BLaER1 (cell line): ENCODE results near the gene CEP192.
"Not testable (repeated sequence)": the region's sequence is repeated elsewhere in the genome, so short reads cannot be mapped to it uniquely, and the experiment has no call there.

Experiments
- H3K27ac ChIP-seq: shearing (Covaris generic); formaldehyde crosslinking; 2 replicates; pipeline ENCODE4 v1.8.1; 2022
- H3K27me3 ChIP-seq: shearing (Covaris generic); formaldehyde crosslinking; 2 replicates; pipeline ENCODE4 v1.8.1; 2022
- H3K36me3 ChIP-seq: shearing (Covaris generic); formaldehyde crosslinking; 2 replicates; pipeline ENCODE4 v1.8.1; 2022
- H3K4me1 ChIP-seq: shearing (Covaris generic); formaldehyde crosslinking; 2 replicates; pipeline ENCODE4 v1.8.1; 2022
- H3K4me2 ChIP-seq: shearing (Covaris generic); formaldehyde crosslinking; 2 replicates; pipeline ENCODE4 v1.8.1; 2022
- H3K4me3 ChIP-seq: shearing (Covaris generic); formaldehyde crosslinking; 2 replicates; pipeline ENCODE4 v1.8.1; 2022
- H3K9ac ChIP-seq: shearing (Covaris generic); formaldehyde crosslinking; 2 replicates; pipeline ENCODE4 v1.8.1; 2022
- H3K9me3 ChIP-seq: shearing (Covaris generic); formaldehyde crosslinking; 2 replicates; pipeline ENCODE4 v1.8.1; 2022
- H4K20me1 ChIP-seq: shearing (Covaris generic); formaldehyde crosslinking; 2 replicates; pipeline ENCODE4 v1.8.1; 2022
- Cebpa-rat ChIP-seq: shearing (Covaris generic); IDR thresholded peaks from 2 replicates; pipeline ENCODE4 v1.8.1; 2022

The CEP192 gene

DNA sequence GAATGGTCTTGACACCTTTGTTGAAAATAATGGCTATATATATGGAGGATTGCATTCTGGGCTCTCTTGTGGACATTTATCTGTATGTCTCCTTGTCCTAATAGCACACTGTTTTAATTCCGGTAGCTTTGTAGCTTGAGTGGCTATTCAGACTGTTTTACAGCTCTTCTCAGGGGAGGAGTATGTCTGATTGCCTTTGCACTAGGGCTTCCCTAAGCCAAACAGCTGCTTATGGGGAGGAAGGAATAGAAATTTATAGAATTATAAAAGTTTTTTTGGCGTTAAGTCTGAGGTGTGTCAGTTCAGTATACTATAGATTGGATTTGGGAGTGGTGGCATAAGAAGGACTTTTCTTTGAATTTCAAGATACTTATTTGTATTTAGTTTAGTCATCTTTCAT is 30.8 kb upstream of the CEP192 start:
- no peak overlapping the region for H3K4me2 ChIP-seq
- H3K9me3 ChIP-seq, result peaks cover 24% of the 10 kb centered on the region
- no peak overlapping the region for H3K4me3 ChIP-seq
- TF ChIP-seq Cebpa-rat, result no peak
- H3K36me3 ChIP-seq, result peaks cover 96% of the 10 kb centered on the region
- H3K9ac ChIP-seq, result no peak overlapping the region
- peaks cover 4% of the 10 kb centered on the region; the same call in 1 of the 2 replicates for H3K4me1 ChIP-seq
- no peak overlapping the region for H3K27ac ChIP-seq
- no peaks in the 10 kb centered on the region for H3K27me3 ChIP-seq
- H4K20me1 ChIP-seq, result peaks cover 27% of the 10 kb centered on the region

DNA sequence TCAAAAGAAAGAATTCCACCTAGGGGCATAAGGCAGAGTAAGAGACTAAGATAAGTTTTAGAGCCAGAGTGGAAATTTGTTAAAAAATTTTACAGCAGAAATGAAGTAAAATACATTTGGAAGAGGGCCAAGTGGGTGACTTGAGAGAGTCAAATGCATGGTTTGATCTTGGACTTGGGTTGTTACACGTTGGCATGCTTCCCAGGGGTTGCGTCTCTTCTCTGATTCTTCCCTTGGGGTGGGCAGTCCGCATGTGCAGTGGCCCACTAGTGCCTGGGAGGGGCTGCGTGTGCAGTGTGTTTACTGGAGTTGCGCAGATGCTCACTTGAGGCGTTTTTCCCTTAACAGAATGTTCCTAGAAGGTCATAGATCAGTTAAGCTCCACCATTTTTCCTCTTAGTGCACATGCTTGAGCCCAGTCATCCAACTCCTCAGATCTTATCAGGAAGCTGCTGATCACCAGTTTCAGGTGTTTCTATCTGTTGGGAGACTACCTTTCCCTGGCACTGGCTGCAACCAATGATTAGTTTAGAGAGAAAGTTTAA is 30.2 kb upstream of the CEP192 start:
- Histone ChIP-seq H4K20me1 (peaks cover 27% of the 10 kb centered on the region), H3K36me3 (peaks cover 96% of the 10 kb centered on the region)

DNA sequence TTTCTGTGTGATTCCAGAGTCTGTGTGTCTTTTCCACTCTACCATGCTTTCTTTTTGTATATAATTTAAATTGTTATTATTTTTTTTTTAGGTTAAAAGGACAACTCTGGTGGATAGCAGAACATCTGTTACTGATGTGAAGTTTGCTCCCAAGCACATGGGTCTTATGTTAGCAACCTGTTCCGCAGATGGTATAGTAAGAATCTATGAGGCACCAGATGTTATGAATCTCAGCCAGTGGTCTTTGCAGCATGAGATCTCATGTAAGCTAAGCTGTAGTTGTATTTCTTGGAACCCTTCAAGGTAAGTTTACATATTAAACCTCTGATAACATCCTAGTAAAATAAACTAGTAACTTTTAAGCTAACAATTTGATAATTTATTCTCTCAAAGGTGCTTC is 28.1 kb upstream of the CEP192 start:
- Histone ChIP-seq H3K4me1 (peaks cover 23% of the 10 kb centered on the region), H4K20me1 (peaks cover 27% of the 10 kb centered on the region), H3K9ac (no peak overlapping the region), H3K4me3 (no peak overlapping the region), H3K27me3 (no peaks in the 10 kb centered on the region), H3K9me3 (peaks cover 12% of the 10 kb centered on the region), H3K36me3 (peaks cover 99% of the 10 kb centered on the region), H3K27ac (no peak overlapping the region), H3K4me2 (no peak overlapping the region)
- TF ChIP-seq Cebpa-rat, result no peak

More for the DNA sequence above, 30.2 kb upstream of the CEP192 start:
- H3K27me3 ChIP-seq, result no peaks in the 10 kb centered on the region
- peaks cover 24% of the 10 kb centered on the region for H3K9me3 ChIP-seq
- no peak overlapping the region for H3K27ac ChIP-seq
- H3K4me3 ChIP-seq, result no peak overlapping the region
- H3K4me1 ChIP-seq, result peaks cover 4% of the 10 kb centered on the region; the same call in 1 of the 2 replicates
- no peak for TF ChIP-seq Cebpa-rat
- H3K4me2 ChIP-seq, result no peak overlapping the region
- no peak overlapping the region for H3K9ac ChIP-seq

DNA sequence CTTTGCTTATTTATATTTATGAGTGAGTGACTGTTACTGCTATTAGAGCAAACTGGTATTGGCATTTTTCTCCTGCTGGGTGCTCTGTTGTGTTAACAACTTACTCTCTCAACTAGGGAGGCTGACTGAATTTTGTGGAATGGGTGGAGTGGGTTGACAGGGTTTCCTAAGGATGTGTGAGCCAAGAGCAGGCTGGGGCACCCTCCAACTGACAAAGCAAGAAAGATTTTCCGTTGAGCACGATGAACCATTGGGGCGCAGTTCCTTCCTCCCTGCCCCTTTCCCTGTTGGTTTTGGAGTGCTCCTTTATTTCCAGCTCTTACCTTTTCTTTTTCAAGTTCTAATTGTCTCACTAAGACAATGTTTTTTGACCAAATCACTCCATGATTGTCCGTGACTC is 23.0 kb upstream of the CEP192 start:
- H3K4me3 ChIP-seq, result peak overlapping the region; percentile 40; the same call in 1 of the 2 replicates
- peak overlapping the region; percentile 80 for H3K27ac ChIP-seq
- H3K27me3 ChIP-seq, result no peaks in the 10 kb centered on the region
- no peak for TF ChIP-seq Cebpa-rat
- H3K4me1 ChIP-seq, result peaks cover 40% of the 10 kb centered on the region
- peak overlapping the region; percentile 70 for H3K9ac ChIP-seq
- no peaks in the 10 kb centered on the region for H4K20me1 ChIP-seq
- peaks cover 3% of the 10 kb centered on the region; the same call in 1 of the 2 replicates for H3K9me3 ChIP-seq
- H3K36me3 ChIP-seq, result peaks cover 89% of the 10 kb centered on the region
- H3K4me2 ChIP-seq, result peak overlapping the region; percentile 86

DNA sequence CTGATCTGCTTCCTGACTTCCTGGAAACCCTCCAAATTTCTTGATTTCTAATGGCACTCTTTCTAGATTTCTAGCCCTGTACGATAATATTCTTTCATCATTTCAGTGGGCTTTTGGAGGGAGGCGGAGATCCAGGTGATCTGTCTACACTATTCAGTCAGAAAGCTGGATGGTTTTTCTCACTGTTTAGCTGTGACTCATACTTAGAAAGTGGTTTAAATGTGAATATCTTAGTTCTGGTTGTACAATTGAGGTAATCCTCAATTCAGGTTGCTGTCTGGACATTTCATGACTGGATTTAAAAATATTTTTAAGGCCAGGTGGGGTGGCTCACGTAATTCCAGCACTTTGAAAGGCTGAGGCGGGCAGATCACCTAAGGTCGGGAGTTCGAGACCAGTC is 22.5 kb upstream of the CEP192 start:
- no peak for TF ChIP-seq Cebpa-rat
- Histone ChIP-seq H3K4me3 (no peak overlapping the region; the same call in 1 of the 2 replicates), H3K9me3 (peaks cover 2% of the 10 kb centered on the region; the same call in 1 of the 2 replicates), H3K27me3 (no peaks in the 10 kb centered on the region), H4K20me1 (no peaks in the 10 kb centered on the region), H3K4me2 (peak overlapping the region; percentile 86), H3K27ac (peak overlapping the region; percentile 80), H3K4me1 (peaks cover 40% of the 10 kb centered on the region), H3K9ac (no peak overlapping the region), H3K36me3 (peaks cover 89% of the 10 kb centered on the region)

DNA sequence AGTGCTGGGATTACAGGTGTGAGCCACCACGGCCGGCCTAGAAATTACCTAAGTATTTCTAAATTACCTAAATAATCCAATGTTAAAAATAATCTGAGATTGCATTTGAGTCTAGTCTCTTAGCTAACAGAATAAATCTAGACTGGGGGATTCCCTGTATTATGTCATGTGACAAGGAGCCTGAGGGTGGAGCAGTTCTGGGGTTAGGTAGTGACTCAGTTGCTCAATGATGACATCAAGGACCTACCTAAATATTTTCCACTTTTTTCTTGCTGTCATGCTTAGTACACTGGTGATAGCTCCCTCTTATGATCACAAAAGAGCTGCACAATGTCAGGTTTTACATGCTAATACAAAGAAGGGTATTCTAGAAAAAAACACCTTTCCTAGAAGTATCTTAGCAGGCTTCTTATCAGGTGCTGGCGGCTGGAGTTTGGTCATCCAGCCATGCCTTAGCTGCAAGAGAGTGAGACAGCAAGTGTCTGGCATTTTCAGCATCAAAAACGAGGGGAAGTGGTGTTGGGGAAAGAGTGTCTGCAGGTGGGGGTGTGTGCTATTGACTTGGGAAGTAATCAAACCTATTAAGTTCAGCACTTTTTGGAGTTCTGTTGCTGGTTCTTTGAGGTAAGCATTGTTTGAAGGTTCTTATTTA is 17.5 kb upstream of the CEP192 start:
- TF ChIP-seq Cebpa-rat, result no peak
- Histone ChIP-seq H3K4me2 (no peak overlapping the region), H3K27me3 (no peaks in the 10 kb centered on the region), H3K36me3 (peaks cover 90% of the 10 kb centered on the region), H3K9ac (no peak overlapping the region), H3K27ac (no peak overlapping the region), H4K20me1 (no peaks in the 10 kb centered on the region; the same call in 1 of the 2 replicates), H3K9me3 (peaks cover 11% of the 10 kb centered on the region), H3K4me3 (no peak overlapping the region), H3K4me1 (peaks cover 15% of the 10 kb centered on the region)

DNA sequence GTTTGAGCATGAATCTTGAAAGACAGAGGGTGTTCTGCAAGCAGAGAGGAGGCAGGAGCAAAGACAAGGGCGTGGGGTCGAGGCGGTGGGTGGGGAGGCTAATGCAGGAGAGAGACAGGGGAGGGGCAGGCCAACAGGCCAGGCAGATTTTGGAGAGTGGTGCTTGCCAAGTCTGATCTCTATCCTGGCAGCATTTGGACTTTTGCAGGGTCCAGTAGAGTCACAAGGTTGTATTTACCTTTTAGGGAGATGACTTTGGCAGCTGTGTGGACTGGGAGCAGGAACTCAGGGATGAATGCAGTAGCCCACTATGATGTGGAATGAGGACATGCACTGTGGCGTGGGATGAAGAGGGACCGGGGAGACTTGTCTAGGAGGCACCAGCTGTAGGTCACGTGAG is 15.7 kb upstream of the CEP192 start:
- H3K4me1 ChIP-seq, result no peaks in the 10 kb centered on the region
- peaks cover 13% of the 10 kb centered on the region for H3K9me3 ChIP-seq
- no peak overlapping the region for H3K4me3 ChIP-seq
- no peaks in the 10 kb centered on the region for H3K27me3 ChIP-seq
- peaks cover 85% of the 10 kb centered on the region for H3K36me3 ChIP-seq
- no peaks in the 10 kb centered on the region; the same call in 1 of the 2 replicates for H4K20me1 ChIP-seq
- H3K4me2 ChIP-seq, result no peak overlapping the region
- TF ChIP-seq Cebpa-rat, result no peak
- H3K9ac ChIP-seq, result no peak overlapping the region
- no peak overlapping the region for H3K27ac ChIP-seq

DNA sequence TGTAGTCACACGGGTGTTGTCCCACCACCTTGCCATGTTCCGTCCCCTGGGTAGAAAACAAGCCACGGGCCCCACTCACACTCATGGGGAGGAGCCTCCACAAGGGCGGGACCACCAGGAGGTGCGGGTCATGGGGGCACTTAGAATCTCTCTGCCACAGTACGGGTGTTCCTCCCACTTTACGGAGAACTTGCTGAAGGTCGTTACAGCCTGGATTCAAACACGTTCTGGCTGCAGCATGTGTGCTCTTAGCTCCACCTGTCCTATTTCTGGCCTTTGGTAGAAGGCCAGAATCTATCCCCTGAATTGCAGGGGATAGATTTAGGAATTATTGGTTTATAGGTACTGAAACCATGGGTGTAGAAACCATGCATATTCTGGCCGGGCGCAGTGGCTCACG is 14.9 kb upstream of the CEP192 start:
- Histone ChIP-seq H3K9me3 (peaks cover 13% of the 10 kb centered on the region), H3K27me3 (no peaks in the 10 kb centered on the region), H3K4me1 (no peaks in the 10 kb centered on the region), H3K4me2 (no peak overlapping the region), H4K20me1 (no peaks in the 10 kb centered on the region; the same call in 1 of the 2 replicates), H3K9ac (no peak overlapping the region), H3K27ac (no peak overlapping the region), H3K4me3 (no peak overlapping the region), H3K36me3 (peaks cover 77% of the 10 kb centered on the region)
- TF ChIP-seq Cebpa-rat, result no peak

DNA sequence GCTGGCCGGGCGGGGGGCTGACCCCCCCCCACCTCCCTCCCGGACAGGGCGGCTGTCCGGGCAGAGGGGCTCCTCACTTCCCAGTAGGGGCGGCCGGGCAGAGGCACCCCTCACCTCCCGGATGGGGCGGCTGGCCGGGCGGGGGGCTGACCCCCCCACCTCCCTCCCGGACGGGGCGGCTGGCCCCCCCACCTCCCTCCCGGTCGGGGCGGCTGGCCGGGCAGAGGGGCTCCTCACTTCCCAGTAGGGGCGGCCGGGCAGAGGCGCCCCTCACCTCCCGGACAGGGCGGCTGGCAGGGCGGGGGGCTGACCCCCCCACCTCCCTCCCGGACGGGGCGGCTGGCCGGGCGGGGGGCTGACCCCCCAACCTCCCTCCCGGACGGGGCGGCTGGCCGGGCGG is 11.1 kb upstream of the CEP192 start:
- H4K20me1 ChIP-seq, H3K4me3 ChIP-seq, H3K4me1 ChIP-seq, H3K27ac ChIP-seq, H3K4me2 ChIP-seq, H3K9ac ChIP-seq, H3K27me3 ChIP-seq: not testable (repeated sequence)
- Histone ChIP-seq H3K9me3 (peaks cover 13% of the 10 kb centered on the region), H3K36me3 (peaks cover 67% of the 10 kb centered on the region)

DNA sequence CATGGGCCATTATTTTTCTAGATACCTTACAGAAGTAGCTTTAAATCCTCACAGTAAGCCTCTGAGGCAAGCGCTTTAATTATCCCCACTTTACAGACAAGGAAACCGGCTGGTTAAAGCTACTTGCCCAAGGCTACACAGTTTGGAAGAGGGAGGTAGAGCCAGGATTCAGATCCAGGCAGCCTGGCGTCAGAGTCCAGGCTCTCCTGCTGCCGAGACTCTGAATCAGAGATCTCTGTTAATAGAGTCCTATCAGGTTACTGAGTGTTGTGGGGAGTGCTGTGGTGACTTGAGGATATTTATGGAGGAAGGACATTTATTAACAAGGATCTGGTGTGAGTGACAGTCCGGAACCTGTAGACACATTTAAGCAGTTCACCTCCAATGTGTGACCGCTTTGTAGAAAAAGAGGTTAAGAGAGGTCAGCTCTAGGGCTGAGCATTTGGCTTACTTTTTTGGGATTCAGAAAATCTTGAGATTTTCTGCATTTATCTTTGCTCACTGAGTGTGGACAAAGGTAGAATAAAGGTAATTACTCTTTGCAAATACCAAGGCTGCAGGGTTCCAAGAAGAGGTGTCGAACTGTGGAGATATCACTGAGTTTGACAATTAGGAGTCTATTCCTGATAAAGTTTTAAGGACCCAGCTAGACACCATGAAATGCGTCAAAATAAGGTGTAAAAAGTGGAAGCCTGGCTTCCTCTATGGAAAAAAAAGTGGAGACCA is 1.6 kb upstream of the CEP192 start:
- H3K4me2 ChIP-seq, result 0 out of 2 replicates have a peak overlapping the region, but pooled peaks have one; percentile 95
- no peak overlapping the region for H3K9ac ChIP-seq
- TF ChIP-seq Cebpa-rat, result no peak
- peaks cover 29% of the 10 kb centered on the region; the same call in 1 of the 2 replicates for H3K36me3 ChIP-seq
- no peak overlapping the region for H3K27ac ChIP-seq
- peaks cover 28% of the 10 kb centered on the region for H3K4me1 ChIP-seq
- no peaks in the 10 kb centered on the region for H3K27me3 ChIP-seq
- H4K20me1 ChIP-seq, result peaks cover 28% of the 10 kb centered on the region
- H3K9me3 ChIP-seq, result no peaks in the 10 kb centered on the region; the same call in 1 of the 2 replicates
- no peak overlapping the region for H3K4me3 ChIP-seq
